HG02610 (cell line): ENCODE results near the gene SP100.
A peak's percentile ranks its signal among the peaks of the same experiment; 100 is the strongest.
"Not testable (repeated sequence)": the region's sequence is repeated elsewhere in the genome, so short reads cannot be mapped to it uniquely, and the experiment has no call there.

Source experiments
- ATAC-seq: cut with Tn5 transposase; IDR thresholded peaks from one replicate; pipeline ENCODE4 v1.9.1; 2021; ENCODE audit warnings: mild to moderate bottlenecking, moderate library complexity; ENCODE audit not compliant: unreplicated experiment

SP100 gene

GRCh38 chr2:230416061-230416721 lies at the start of gene SP100:
TSS of gene SP100 (plus strand) at chr2:230416201. CDS start at chr2:230416297, 96 bp downstream.
- ATAC-seq: peak; percentile 79

- no peak for ATAC-seq
Observed at GRCh38 chr2:230382108-230382507, 33.9 kb upstream of the SP100 start.

DNA sequence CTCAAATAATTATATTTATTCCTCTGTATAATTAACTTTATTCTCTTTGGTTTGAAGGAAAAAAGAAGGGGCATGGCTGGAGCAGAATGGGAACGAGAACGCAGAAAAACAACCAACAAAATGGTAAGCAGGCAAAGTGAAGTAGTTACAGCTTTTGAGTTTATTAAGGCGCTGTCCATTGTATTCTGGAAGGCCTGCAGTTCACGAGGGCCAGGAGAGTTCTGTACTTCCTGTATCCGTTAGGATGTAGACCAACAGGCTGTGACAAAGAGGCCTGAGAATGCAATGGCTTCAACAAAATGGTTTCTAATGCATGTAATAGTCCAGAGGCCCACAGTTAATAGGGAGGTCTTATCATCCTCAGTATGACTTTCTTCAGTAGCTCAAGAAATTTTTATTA lies 32.5 kb upstream of the SP100 start:
- ATAC-seq: no peak

DNA sequence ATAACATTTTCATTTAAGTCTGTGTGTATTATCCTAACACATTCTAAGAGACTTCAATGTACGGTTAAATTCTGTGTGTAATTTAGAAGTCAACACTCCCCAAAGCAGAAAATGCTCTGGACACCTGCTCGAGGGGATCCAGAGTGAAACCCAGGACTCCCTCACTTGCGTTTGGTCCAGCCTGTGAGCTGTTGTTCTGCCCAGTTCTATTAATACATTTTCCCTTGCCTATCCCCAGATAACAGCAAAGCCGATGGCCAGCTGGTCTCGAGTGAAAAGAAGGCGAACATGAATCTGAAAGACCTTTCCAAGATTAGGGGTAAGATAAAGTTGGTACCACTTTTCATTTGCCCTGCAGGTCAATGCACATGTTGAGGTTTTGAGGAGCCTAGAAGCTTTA lies 31.0 kb upstream of the SP100 start:
- no peak for ATAC-seq

GRCh38 chr2:230394301-230394700 lies 21.7 kb upstream of the SP100 start:
- no peak for ATAC-seq

DNA sequence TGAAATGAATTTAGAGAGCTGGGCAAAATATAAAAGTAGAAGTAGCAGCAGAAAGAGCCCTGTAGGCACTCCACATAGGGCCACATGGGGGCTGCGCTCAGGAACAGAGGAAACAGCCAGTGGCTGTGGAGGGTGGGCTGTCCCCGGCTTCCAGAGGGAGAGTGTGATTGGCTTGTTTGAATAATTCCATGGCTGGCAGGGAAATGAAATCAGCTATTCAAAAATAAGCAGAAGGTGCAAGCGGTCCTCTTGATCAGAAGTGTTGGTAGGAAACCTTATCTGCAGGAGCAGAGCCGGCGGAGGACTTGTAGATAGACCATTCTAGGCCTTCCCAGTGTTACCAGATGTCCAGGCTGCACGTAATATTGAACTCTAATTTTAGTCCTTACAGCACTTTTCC lies 17.3 kb upstream of the SP100 start:
- not testable (repeated sequence) for ATAC-seq

- ATAC-seq: no peak
Observed at GRCh38 chr2:230400041-230400440, 16.0 kb upstream of the SP100 start.

GRCh38 chr2:230400454-230400853 lies 15.5 kb upstream of the SP100 start:
- ATAC-seq: no peak

DNA sequence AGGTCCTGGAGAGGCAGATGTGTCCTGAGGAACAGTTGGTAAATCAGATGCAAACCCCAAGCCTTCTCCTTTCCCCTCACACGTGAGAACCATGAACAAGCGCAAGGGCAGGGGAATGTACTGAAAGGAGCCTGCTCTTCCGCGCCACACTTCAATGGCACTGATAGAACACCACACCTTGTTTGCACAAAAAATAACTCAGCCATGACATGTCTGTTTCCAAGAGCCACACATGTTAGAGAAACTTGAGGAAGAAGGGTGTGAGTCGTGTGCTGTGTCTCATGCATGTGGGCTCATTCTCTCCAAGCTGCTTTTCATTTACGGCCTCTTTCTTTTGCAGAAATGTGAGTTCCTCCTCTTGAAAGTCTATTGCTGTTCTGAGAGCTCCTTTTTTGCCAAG lies 15.0 kb upstream of the SP100 start:
- not testable (repeated sequence) for ATAC-seq

GRCh38 chr2:230403746-230404145 lies 12.3 kb upstream of the SP100 start:
- no peak for ATAC-seq

DNA sequence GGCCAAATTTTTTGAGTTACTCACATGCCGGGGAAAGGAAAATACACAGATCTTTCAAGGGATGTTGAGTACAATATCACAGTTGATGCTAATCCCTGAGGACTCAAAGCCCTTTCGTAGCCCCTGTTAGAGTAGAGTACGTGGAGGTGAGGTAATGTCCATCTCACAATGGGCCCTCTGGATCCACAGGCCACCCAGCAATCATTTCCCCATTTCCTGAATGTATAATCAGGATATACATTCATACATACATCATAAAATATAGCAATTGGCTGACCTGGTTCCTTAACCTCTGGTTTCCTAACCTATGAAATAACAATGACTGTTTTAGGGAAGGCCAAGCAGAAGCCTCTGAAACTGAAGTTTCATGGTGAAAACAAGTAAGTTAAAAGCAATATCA lies 10.2 kb upstream of the SP100 start:
- ATAC-seq: no peak

DNA sequence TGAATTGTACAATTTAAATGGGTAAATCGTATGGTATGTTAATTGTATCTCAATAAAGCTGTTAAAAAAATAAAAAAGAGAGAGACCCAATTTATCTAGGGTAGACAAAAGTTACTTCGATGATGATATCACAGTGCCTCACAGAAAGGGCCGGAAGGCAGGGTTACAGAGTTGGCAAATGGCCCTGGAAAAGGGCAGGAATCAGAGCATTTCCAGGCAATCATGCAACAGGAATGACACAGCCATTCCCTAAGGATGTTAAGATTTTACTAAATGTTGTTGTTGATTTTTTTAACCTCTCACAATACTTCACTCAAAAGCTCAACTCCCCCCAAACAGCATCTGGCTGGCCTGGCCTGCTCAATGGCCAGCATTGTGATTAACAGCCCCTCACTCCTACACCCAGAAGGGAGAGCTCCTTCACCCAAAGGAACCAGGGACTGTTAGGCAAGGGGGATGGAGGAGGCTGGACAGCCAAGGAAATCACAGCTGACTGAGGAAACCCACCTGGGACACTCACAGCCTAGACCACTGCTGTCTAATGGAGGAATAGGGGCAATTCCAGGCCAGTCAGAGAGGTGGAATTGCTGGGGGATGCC lies 7.7 kb upstream of the SP100 start:
- ATAC-seq: no peak

- not testable (repeated sequence) for ATAC-seq
Observed at GRCh38 chr2:230409316-230409715, 6.7 kb upstream of the SP100 start.

DNA sequence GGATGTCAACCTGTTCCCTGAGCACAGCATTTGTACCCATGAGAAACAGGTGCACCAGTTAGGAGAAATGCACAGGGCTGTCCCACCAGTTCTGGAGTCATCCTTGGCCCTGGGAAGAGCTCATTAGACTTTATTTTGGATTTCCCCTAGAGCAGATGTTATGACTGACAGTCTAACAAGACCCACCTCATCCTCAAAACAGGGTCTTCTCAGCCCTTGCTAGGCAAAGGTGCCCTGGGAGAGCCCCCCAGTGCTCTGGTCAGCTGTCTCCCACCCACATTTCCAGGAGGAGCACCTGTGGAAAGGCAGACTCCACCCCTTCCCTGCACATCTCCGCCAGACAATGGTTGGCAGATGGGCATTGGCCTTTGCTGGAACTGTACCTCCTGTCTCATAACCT lies 5.7 kb upstream of the SP100 start:
- no peak for ATAC-seq

DNA sequence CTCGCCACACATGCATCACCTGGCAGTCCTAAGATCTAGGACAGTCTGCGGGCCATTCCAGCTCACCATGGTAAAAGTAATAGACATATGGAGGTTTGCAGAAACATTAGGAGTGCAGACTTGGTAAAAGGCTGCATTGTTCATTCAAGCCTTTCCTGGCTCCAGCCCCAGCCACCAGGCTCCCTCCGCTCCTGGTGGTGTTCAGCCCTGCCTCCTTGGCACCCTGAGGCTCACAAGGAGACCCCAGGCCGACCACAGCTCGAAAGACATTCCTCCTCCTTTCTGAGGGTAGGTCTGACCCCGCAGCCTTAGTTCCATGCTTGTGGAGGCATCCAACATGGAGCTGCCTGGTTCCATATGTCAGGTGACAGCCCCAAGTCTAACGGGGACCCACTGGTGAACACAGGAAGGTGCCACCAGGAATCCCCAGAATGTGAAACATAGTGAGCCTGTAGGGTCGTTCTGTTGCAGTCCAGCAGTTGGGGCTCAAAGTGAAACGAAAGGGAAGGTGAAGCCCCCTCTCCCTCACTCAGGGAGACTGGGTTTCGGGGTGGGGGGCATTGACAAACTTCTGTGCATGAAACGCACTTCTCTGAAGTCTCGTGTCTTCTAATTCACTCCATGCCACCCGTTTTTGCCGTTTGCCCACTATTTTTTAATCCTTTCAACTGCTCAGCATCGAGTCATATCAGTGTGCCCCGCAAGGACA lies 5.0 kb upstream of the SP100 start:
- no peak for ATAC-seq

DNA sequence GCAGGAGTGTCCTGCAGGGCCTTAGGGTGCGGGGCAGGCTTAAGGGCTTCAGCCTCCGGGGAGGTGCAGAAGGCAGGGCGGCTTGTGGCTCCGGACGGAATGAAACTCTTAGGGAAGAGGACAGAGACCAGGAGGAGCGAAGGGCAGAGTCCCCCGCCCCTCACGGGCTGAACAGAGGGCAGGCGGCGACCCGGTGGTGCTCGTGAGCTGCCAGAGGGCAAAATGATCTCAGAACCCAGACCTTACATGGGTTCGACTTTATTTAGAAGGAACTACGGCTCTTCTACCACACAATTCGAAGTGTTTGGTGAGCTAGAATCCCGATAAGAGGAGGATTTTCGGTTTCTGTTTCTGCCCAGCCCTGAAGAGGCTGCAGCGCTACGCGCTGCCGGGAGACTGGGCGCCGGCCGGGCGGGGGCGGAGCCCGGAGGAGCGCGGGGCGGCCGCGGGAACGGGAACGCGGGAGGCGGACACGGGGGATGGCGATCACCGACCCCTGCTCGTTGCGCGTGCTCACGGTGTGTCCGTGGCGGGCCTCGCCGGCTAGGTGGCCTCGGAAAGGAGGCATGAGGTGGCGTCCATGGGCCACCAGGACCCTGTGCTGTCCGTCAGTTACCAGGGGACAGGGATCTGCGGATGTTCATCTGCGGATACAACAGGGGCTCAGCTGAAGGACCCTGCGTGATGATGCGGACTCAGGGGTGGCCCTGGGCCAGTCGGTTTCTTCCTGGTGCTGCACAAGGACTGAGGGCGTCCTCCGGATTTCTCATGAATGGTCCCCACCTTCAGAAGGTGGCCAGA lies 4.2 kb upstream of the SP100 start:
- ATAC-seq: peak; percentile 60

- ATAC-seq: no peak
Observed at GRCh38 chr2:230412371-230412711, 3.7 kb upstream of the SP100 start.

DNA sequence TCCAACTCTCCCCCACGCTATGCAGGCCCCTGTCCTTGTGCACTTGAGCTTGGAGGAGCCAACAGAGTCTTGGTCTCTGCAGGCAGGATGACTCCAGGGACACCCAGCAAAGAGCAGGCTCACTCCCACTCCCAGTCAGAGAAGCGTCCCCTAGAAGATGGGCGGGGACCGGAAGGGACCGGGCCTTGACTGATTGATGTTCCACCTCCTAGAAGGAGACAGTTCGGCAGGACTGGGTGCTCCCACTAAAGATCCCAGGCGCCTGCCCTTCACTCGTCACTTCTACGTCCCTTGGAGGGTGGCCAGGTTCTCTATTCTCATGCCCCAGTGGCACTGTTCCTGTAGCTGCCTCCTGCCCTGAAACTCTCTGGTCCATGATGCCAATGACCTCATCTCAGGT lies 3.2 kb upstream of the SP100 start:
- ATAC-seq: no peak

DNA sequence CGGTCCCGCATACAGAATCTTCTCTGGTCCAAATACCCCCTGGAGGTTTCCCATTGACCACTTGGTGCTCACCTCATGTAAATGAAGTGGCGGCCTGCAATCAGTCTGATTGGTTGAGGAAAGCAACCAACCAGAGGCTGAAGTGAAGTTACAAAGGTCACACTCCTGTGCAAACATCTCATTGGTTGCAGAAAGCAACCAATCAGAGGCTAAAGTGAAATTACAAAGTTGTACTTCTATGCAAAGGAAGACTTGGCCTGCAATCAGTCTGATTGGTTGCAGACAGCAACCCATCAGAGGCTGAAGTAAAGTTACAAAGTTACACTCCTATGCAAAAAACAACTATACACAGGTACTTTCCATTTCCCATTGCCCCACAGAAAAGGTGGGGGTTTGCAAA lies 2.5 kb upstream of the SP100 start:
- no peak for ATAC-seq

DNA sequence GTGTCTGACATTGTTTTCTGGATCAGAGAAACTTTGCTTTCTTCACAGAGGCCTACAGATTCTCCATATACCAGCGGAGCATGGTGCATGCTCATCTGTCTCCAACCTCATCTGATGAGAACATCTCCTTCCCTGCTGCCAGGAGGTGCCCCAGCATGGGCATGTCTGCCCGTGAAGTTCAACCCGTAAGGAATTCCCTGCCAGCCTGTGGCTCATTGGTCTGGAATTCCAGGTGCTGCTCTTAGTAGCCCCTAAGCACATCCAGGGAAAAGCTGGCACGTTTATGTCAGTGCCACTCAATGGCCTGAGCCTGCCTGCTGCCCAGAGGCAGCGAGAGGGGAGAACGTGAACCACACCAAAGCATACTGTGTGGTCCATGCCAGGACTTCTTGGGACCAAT lies 1.7 kb upstream of the SP100 start:
- no peak for ATAC-seq

- ATAC-seq: no peak
Observed at GRCh38 chr2:230417436-230417835, 1.4 kb downstream of the SP100 start.
